HG02870 (cell line): ENCODE results near the gene HSPA13.
A peak's percentile ranks its signal among the peaks of the same experiment; 100 is the strongest.
"Not testable (repeated sequence)": the region's sequence is repeated elsewhere in the genome, so short reads cannot be mapped to it uniquely, and the experiment has no call there.

ENCODE experiments used
- ATAC-seq: cut with Tn5 transposase; IDR thresholded peaks from one replicate; pipeline ENCODE4 v1.9.1; 2021; ENCODE audit warnings: mild to moderate bottlenecking, moderate library complexity; ENCODE audit not compliant: unreplicated experiment

HSPA13 gene, protein sequence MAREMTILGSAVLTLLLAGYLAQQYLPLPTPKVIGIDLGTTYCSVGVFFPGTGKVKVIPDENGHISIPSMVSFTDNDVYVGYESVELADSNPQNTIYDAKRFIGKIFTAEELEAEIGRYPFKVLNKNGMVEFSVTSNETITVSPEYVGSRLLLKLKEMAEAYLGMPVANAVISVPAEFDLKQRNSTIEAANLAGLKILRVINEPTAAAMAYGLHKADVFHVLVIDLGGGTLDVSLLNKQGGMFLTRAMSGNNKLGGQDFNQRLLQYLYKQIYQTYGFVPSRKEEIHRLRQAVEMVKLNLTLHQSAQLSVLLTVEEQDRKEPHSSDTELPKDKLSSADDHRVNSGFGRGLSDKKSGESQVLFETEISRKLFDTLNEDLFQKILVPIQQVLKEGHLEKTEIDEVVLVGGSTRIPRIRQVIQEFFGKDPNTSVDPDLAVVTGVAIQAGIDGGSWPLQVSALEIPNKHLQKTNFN

DNA sequence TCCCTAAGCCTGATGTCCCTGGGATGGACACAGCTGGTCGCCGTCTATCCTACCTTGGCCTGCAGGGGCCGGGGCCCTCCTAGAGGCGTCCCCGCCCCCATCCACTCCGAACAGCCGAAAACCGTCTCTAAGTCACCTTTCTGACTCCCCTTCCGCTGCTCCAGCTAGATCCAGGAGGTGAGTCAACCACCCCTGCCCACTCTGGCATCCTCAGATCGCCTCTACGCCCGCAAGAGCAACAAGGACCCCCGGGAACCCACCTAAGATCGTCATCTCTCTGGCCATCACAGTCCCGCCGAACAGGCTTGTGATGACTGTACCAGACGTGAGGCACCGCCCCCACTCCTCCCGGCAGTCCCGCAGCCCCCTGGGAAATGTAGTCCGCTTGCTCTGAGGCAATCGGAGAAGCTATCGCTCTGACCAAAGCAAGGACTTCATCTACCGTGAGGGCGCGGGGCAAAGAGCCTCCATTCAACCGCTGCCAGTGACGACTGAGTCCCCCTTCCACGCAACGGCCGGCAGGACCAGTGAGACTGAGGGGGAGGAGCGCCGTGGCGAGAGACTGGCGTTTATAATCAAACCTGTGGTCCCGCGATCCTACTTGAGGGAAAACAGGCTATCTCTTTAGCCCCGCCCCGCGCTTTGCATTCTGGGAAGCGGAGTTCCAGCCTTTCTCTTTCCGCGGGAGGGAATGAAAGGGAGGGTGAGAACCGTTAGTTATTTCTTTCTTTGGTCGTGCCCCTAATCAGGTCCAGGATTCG lies at the start of gene HSPA13:
Gene HSPA13, minus strand, starts transcription at position 312 of the 761 bp plus-strand sequence. Its CDS starts 27 bp downstream, at position 285.
- peak; percentile 98 for ATAC-seq

DNA sequence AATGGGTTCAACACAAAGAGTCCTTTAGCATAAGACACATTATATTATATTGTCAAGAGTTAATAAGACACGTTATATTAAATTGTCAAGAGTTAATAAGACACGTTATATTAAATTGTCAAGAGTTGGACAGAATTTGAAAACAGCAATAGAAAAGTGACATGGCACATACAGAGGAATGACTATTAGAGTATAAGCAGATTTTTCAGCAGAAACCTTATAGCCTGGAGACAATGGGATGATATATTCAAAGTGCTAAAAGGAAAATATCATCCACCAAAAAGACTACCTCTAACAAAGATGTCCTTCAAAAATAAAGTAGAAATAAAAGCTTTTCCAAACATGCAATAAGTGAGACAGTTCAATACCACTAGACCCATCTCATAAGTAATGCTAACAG lies 36.0 kb upstream of the HSPA13 start:
- ATAC-seq: no peak

- ATAC-seq: no peak
These were observed 32.1 kb upstream of the HSPA13 start for GRCh38 chr21:14414932-14415508.

- no peak for ATAC-seq
These were observed 23.0 kb upstream of the HSPA13 start for GRCh38 chr21:14405962-14406361.

- no peak for ATAC-seq
These were observed 22.3 kb upstream of the HSPA13 start for GRCh38 chr21:14405225-14405624.

GRCh38 chr21:14403681-14404318 lies 20.9 kb upstream of the HSPA13 start:
- peak; percentile 63 for ATAC-seq

DNA sequence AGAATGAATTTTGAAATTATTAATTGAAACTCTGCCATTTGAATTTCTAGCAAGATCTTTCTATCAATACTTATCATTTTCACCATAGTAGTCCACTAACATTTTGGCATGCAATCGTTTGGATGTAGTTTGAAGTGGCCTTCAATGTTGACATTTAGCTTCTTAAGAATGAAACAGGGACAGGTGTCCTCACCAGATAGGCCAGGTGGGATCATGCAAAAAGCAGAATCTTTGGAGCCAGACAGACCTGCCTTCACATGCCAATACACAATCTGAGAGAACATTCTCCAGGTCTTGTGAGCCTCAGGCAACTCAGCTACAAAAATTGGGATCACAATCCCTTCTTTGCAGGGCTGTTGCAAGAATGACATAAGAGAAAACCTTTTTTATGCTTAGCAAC lies 18.3 kb upstream of the HSPA13 start:
- ATAC-seq: no peak

- ATAC-seq: no peak
These were observed 5.3 kb upstream of the HSPA13 start for GRCh38 chr21:14388282-14388681.

- ATAC-seq: no peak
These were observed 1.5 kb upstream of the HSPA13 start for GRCh38 chr21:14384453-14384852.

- peak; percentile 22 for ATAC-seq
These were observed 742 bp upstream of the HSPA13 start for GRCh38 chr21:14383596-14384180.

DNA sequence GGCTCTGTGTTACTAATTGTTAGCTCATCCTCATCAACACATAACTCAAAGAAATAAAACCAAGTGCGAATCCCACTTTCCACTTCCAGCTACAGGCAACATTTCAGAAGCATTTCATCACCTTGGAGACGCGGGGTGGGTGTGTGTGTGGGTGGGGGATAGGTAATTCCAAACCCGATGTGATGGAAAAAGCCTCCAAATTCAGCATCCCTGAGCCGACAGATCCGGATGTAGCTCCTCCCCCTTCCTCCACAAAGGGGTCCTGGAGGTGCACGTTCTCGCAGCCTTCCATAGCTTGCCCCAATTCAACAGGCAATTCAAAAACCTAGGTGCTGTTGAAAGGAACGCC lies 486 bp downstream of the HSPA13 start:
- ATAC-seq: peak; percentile 3

DNA sequence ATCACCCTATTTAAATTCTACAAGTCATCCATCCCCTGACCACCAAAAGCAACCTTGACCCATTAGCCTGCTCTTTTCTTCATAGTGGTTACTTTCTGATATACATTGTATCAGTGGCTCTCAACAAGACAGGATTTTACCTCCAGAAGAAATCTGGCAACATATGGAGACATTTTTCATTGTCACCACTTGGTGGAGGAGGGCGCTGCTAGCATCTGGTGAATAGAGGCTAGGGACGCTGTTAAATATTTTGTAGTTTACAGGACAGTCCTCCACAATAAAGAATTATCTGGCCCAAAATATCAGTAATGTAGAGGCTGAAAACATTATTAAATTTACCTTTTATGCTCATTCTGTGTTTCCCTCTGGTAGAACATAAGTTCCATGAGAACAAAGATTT lies 6.1 kb downstream of the HSPA13 start:
- ATAC-seq: no peak

GRCh38 chr21:14366998-14367397 lies 15.9 kb downstream of the HSPA13 start:
- no peak for ATAC-seq

DNA sequence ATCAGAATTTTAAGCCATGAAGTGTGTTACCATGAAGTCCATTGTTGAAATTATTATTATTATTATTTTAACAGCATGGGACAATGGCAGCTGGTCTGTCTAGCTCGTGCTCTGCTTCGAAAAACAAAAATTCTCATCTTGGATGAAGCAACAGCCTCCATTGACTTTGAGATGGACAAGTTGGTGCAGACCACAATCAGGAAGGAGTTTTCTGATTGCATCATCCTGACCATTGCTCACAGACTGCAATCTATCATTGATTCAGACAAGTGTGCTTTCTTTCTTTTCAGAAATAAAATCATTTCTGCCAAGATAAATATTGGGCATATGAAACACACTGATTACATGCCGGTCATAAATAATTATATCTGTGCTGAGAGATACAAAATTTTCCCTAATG lies 21.0 kb downstream of the HSPA13 start:
- ATAC-seq: no peak

GRCh38 chr21:14358775-14359174 lies 24.2 kb downstream of the HSPA13 start:
- no peak for ATAC-seq

GRCh38 chr21:14356746-14357145 lies 26.2 kb downstream of the HSPA13 start:
- no peak for ATAC-seq

- no peak for ATAC-seq
These were observed 28.4 kb downstream of the HSPA13 start for GRCh38 chr21:14354515-14354914.

DNA sequence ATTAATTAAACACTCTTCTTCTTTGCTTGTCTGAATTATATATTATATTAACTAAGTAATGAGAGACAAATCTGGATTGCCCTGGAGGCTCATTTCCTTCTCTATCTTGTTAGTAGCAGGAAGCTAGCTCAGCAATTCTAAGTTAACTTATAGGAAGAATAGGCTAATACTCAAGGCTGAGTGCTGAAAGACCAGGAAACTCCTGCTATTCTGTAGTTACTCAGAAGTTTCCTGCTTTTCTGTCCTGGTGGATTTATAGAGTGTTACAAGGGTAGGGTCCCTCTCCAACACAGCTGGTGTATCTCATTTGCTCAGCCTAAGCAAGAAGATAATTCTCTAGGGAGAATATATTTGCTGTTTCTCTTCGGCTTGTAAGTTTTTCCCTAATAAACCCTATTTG lies 29.2 kb downstream of the HSPA13 start:
- ATAC-seq: no peak

GRCh38 chr21:14353231-14353630 lies 29.7 kb downstream of the HSPA13 start:
- no peak for ATAC-seq

- ATAC-seq: not testable (repeated sequence)
These were observed 55.6 kb downstream of the HSPA13 start for GRCh38 chr21:14327346-14327745.

- no peak for ATAC-seq
These were observed 57.4 kb downstream of the HSPA13 start for GRCh38 chr21:14325595-14325994.
